ENCODE data around the gene NADSYN1.

GRCh38 chr11:71430166-71430565 is 22.8 kb upstream of the NADSYN1 start:
- TF ChIP-seq CTCF (IDR thresholded peaks at IDR 0.05 in 8 of 11, conservative IDR thresholded peaks at IDR 0.05 in 3 of 11) (no peak), POLR2A (IDR thresholded peaks at IDR 0.05) (no peak), POLR2AphosphoS5 (IDR thresholded peaks at IDR 0.05) (no peak)

Measured in spleen (tissue), 7 donors.